Measurements from ENCODE around the gene FOXF1. TPM values are rescaled to one million over a fixed set of nuclear protein-coding genes. Genes with fewer than 3 reads are reported as not detected.

FOXF1 gene
- total RNA-seq, 1 experiment from 2014 or later, result not detected

- no peak for TF ChIP-seq ATF6 (CRISPR knock-in tag; IDR thresholded peaks at IDR 0.05)
- TF ChIP-seq KAT7 (CRISPR knock-in tag; IDR thresholded peaks at IDR 0.05; ENCODE audit: borderline replicate concordance), result no peak
- no peak for TF ChIP-seq AFF4 (CRISPR knock-in tag; IDR thresholded peaks at IDR 0.05; ENCODE audit: borderline replicate concordance)
Observed at GRCh38 chr16:86472366-86472765, 38.0 kb upstream of the FOXF1 start (continued).

- peak; percentile 23 for DNase-seq (ENCODE audit: low spot score)
- peaks cover 11% of the 10 kb centered on the region for H3K4me1 Mint-ChIP-seq
- H3K4me3 Mint-ChIP-seq, result no peak overlapping the region
- peaks cover 3% of the 10 kb centered on the region for H3K27me3 Mint-ChIP-seq (ENCODE audit: low read depth)
- H3K36me3 Mint-ChIP-seq, result no peaks in the 10 kb centered on the region
- peak; percentile 47; the same call in 1 of the 2 replicates for ATAC-seq
- no peak overlapping the region for H3K27ac Mint-ChIP-seq
- CTCF ChIA-PET, result interaction anchor here (0.8 to 1.6 kb wide), 2 partner anchors 45 to 224 kb away, joined by 3 to 4 read pairs; no protein-coding TSS in a partner anchor
- POLR2A ChIA-PET, result no interaction called here
- H3K9me3 Mint-ChIP-seq, result peaks cover 7% of the 10 kb centered on the region
- TF ChIP-seq MLX (CRISPR knock-in tag; IDR thresholded peaks at IDR 0.05) (no peak), GTF2I (CRISPR knock-in tag; conservative IDR thresholded peaks at IDR 0.05) (no peak), MXD4 (CRISPR knock-in tag; IDR thresholded peaks at IDR 0.05; ENCODE audit: borderline replicate concordance) (no peak), ARID4B (CRISPR knock-in tag; IDR thresholded peaks at IDR 0.05; ENCODE audit: borderline replicate concordance) (no peak), FOXJ3 (CRISPR knock-in tag; IDR thresholded peaks at IDR 0.05; ENCODE audit: borderline replicate concordance) (no peak), CBFB (CRISPR knock-in tag; IDR thresholded peaks at IDR 0.05; ENCODE audit: low read depth) (no peak), CTCF (IDR thresholded peaks at IDR 0.05) (no peak), CREB1 (CRISPR knock-in tag; IDR thresholded peaks at IDR 0.05) (no peak)
Observed at GRCh38 chr16:86476956-86477534, 33.3 kb upstream of the FOXF1 start.

Measured in WTC11 (cell line).